GM18526 (cell line): ENCODE data around the gene PPFIBP2.

Experiments
- POLR2A ChIP-seq: IDR thresholded peaks from 3 replicates; pipeline ENCODE4 v1.6.1; 2011; ENCODE audit not compliant: insufficient read length; ENCODE audit errors: extremely low read depth

The PPFIBP2 gene

GRCh38 chr11:7673724-7674434, 160.1 kb downstream of the PPFIBP2 start:
- TF ChIP-seq POLR2A, result no peak

- TF ChIP-seq POLR2A, result no peak
Observed at GRCh38 chr11:7675631-7676030, 161.8 kb downstream of the PPFIBP2 start.

GRCh38 chr11:7677071-7677470, 163.3 kb downstream of the PPFIBP2 start:
- TF ChIP-seq POLR2A, result no peak

- TF ChIP-seq POLR2A, result no peak
Observed at GRCh38 chr11:7677796-7678201, 164.0 kb downstream of the PPFIBP2 start.

GRCh38 chr11:7683571-7683970, 169.8 kb downstream of the PPFIBP2 start:
- no peak for TF ChIP-seq POLR2A

GRCh38 chr11:7686761-7687160, 173.0 kb downstream of the PPFIBP2 start:
- TF ChIP-seq POLR2A, result no peak

- no peak for TF ChIP-seq POLR2A
Observed at GRCh38 chr11:7687386-7687785, 173.6 kb downstream of the PPFIBP2 start.

GRCh38 chr11:7688238-7688826, 174.5 kb downstream of the PPFIBP2 start:
- TF ChIP-seq POLR2A, result no peak

GRCh38 chr11:7689239-7689638, 175.4 kb downstream of the PPFIBP2 start:
- no peak for TF ChIP-seq POLR2A

- TF ChIP-seq POLR2A, result no peak
Observed at GRCh38 chr11:7690648-7691047, 176.8 kb downstream of the PPFIBP2 start.

- no peak for TF ChIP-seq POLR2A
Observed at GRCh38 chr11:7691759-7692350, 178.1 kb downstream of the PPFIBP2 start.

GRCh38 chr11:7692426-7692825, 178.6 kb downstream of the PPFIBP2 start:
- no peak for TF ChIP-seq POLR2A

GRCh38 chr11:7694235-7694634, 180.4 kb downstream of the PPFIBP2 start:
- TF ChIP-seq POLR2A, result no peak

GRCh38 chr11:7696424-7696823, 182.6 kb downstream of the PPFIBP2 start:
- no peak for TF ChIP-seq POLR2A
